ENCODE results near the gene TLR10.

The TLR10 gene, protein sequence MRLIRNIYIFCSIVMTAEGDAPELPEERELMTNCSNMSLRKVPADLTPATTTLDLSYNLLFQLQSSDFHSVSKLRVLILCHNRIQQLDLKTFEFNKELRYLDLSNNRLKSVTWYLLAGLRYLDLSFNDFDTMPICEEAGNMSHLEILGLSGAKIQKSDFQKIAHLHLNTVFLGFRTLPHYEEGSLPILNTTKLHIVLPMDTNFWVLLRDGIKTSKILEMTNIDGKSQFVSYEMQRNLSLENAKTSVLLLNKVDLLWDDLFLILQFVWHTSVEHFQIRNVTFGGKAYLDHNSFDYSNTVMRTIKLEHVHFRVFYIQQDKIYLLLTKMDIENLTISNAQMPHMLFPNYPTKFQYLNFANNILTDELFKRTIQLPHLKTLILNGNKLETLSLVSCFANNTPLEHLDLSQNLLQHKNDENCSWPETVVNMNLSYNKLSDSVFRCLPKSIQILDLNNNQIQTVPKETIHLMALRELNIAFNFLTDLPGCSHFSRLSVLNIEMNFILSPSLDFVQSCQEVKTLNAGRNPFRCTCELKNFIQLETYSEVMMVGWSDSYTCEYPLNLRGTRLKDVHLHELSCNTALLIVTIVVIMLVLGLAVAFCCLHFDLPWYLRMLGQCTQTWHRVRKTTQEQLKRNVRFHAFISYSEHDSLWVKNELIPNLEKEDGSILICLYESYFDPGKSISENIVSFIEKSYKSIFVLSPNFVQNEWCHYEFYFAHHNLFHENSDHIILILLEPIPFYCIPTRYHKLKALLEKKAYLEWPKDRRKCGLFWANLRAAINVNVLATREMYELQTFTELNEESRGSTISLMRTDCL

DNA sequence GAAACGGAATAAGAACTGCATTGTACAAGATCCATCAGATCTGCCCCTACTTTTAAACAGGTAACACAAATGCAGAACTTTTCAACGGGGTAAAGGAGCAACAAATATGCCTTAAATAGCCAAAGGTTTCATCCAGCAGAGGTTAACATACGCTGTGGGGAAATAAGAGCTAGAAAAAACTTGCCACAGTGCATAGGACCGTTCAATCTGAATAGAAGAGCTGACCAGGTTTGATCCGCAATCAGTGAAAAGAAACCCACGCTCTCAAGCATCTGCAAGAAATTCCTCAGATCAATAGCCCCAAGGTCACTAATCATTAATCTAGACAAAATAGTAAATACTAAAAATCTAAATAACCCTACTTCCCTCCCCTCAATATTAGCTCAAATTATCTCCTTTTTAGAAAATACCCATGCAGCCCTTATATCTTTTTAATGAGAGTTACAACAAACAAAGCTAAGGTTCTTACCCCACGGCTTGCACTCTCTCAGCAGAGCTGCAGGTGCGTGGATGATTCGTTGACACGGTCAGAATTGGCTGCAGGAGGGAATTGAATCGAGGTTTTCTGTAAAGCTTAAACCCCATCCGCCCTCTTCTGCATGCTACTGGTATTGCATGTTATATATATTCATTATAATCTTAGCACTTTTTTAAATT is at the start of gene TLR10:
Gene TLR10, minus strand, starts transcription at position 539 of the 657 bp plus-strand sequence. CDS start 7,400 bp downstream, outside the sequence.
- Histone ChIP-seq H3K27ac (ENCODE audit: low read depth, low read length, poor library complexity, severe bottlenecking) (peak within 1 kb of the TSS; percentile 94), H3K4me2 (ENCODE audit: low read length) (peak within 1 kb of the TSS; percentile 79), H2AFZ (ENCODE audit: low read length) (no peak within 1 kb of the TSS), H3K4me3 (ENCODE audit: low read depth, low read length, poor library complexity, severe bottlenecking) (peak within 1 kb of the TSS; percentile 73), H3K9ac (ENCODE audit: low read length) (peak within 1 kb of the TSS; percentile 91), H3K36me3 (ENCODE audit: insufficient read depth, low read length) (peaks cover 35% of the 10 kb centered on the region), H3K79me2 (ENCODE audit: insufficient read depth, low read length) (peaks cover 42% of the 10 kb centered on the region), H4K20me1 (ENCODE audit: insufficient read depth, low read length) (no peaks in the 10 kb centered on the region), H3K4me1 (ENCODE audit: insufficient read depth, low read length, severe bottlenecking) (peaks cover 57% of the 10 kb centered on the region), H3K27me3 (ENCODE audit: insufficient read depth, low read length) (no peaks in the 10 kb centered on the region), H3K9me2 (ENCODE audit: low read depth, low read length) (no peaks in the 10 kb centered on the region), H3F3A (ENCODE audit: insufficient read depth, low read length) (no peaks in the 10 kb centered on the region), H3K9me3 (ENCODE audit: low read length) (peaks cover 5% of the 10 kb centered on the region)
- TF ChIP-seq EZH2 (IDR thresholded peaks at IDR 0.05; ENCODE audit: borderline replicate concordance, low read length) = no peak
- TF ChIP-seq, protein P1, sequence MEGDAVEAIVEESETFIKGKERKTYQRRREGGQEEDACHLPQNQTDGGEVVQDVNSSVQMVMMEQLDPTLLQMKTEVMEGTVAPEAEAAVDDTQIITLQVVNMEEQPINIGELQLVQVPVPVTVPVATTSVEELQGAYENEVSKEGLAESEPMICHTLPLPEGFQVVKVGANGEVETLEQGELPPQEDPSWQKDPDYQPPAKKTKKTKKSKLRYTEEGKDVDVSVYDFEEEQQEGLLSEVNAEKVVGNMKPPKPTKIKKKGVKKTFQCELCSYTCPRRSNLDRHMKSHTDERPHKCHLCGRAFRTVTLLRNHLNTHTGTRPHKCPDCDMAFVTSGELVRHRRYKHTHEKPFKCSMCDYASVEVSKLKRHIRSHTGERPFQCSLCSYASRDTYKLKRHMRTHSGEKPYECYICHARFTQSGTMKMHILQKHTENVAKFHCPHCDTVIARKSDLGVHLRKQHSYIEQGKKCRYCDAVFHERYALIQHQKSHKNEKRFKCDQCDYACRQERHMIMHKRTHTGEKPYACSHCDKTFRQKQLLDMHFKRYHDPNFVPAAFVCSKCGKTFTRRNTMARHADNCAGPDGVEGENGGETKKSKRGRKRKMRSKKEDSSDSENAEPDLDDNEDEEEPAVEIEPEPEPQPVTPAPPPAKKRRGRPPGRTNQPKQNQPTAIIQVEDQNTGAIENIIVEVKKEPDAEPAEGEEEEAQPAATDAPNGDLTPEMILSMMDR (IDR thresholded peaks at IDR 0.05; ENCODE audit: low read length) = peak; percentile 65

DNA sequence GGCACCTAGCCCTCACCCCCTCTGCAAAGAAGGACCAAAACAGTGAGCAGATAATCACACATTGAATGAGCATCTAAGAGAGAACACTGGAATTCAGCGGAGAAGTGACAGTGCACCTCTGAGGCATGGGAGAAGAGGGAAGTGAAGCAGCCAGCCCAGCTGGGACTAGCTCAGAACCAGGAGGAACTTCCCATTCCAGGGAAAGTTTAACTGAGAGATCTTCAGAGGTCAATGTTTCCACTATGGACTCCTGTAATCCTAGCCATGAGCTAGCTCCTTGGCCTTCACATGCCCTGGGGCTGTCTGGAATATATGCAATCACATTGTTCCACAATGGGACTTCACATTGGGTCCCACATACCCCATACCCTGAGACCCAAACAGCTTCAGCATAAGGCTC is 49.4 kb upstream of the TLR10 start:
- no peaks in the 10 kb centered on the region for H3K4me1 ChIP-seq (ENCODE audit: insufficient read depth, low read length, severe bottlenecking)
- H3K79me2 ChIP-seq (ENCODE audit: insufficient read depth, low read length) = peaks cover 43% of the 10 kb centered on the region
- no peak for TF ChIP-seq EZH2 (IDR thresholded peaks at IDR 0.05; ENCODE audit: borderline replicate concordance, low read length)
- TF ChIP-seq, protein P1 (IDR thresholded peaks at IDR 0.05; ENCODE audit: low read length) = no peak

GRCh38 chr4:38831653-38832052 is 48.9 kb upstream of the TLR10 start:
- no peaks in the 10 kb centered on the region for H4K20me1 ChIP-seq (ENCODE audit: insufficient read depth, low read length)
- no peak overlapping the region for H2AFZ ChIP-seq (ENCODE audit: low read length)
- peaks cover 37% of the 10 kb centered on the region for H3K79me2 ChIP-seq (ENCODE audit: insufficient read depth, low read length)
- TF ChIP-seq EZH2 (IDR thresholded peaks at IDR 0.05; ENCODE audit: borderline replicate concordance, low read length) = no peak
- TF ChIP-seq, protein P1 (IDR thresholded peaks at IDR 0.05; ENCODE audit: low read length) = no peak
- H3K36me3 ChIP-seq (ENCODE audit: insufficient read depth, low read length) = peaks cover 43% of the 10 kb centered on the region
- peaks cover 14% of the 10 kb centered on the region for H3K9me3 ChIP-seq (ENCODE audit: low read length)
- no peak overlapping the region for H3K9ac ChIP-seq (ENCODE audit: low read length)
- no peak overlapping the region for H3K4me2 ChIP-seq (ENCODE audit: low read length)
- H3F3A ChIP-seq (ENCODE audit: insufficient read depth, low read length) = no peaks in the 10 kb centered on the region
- no peak overlapping the region for H3K4me3 ChIP-seq (ENCODE audit: low read depth, low read length, poor library complexity, severe bottlenecking)
- H3K4me1 ChIP-seq (ENCODE audit: insufficient read depth, low read length, severe bottlenecking) = no peaks in the 10 kb centered on the region
- H3K27me3 ChIP-seq (ENCODE audit: insufficient read depth, low read length) = no peaks in the 10 kb centered on the region
- H3K9me2 ChIP-seq (ENCODE audit: low read depth, low read length) = no peaks in the 10 kb centered on the region
- H3K27ac ChIP-seq (ENCODE audit: low read depth, low read length, poor library complexity, severe bottlenecking) = no peak overlapping the region

More for the DNA sequence above, 49.4 kb upstream of the TLR10 start:
- H3K27me3 ChIP-seq (ENCODE audit: insufficient read depth, low read length) = no peaks in the 10 kb centered on the region
- H3F3A ChIP-seq (ENCODE audit: insufficient read depth, low read length) = no peaks in the 10 kb centered on the region
- no peaks in the 10 kb centered on the region for H4K20me1 ChIP-seq (ENCODE audit: insufficient read depth, low read length)
- H3K9me2 ChIP-seq (ENCODE audit: low read depth, low read length) = no peaks in the 10 kb centered on the region
- no peak overlapping the region for H3K4me3 ChIP-seq (ENCODE audit: low read depth, low read length, poor library complexity, severe bottlenecking)
- H3K27ac ChIP-seq (ENCODE audit: low read depth, low read length, poor library complexity, severe bottlenecking) = no peak overlapping the region
- H2AFZ ChIP-seq (ENCODE audit: low read length) = no peak overlapping the region
- no peak overlapping the region for H3K4me2 ChIP-seq (ENCODE audit: low read length)
- H3K9me3 ChIP-seq (ENCODE audit: low read length) = peaks cover 14% of the 10 kb centered on the region
- H3K36me3 ChIP-seq (ENCODE audit: insufficient read depth, low read length) = peaks cover 37% of the 10 kb centered on the region
- H3K9ac ChIP-seq (ENCODE audit: low read length) = no peak overlapping the region
